Spleen (tissue), 7 donors: ENCODE data around the gene VWF.

ENCODE experiments used
- POLR2A ChIP-seq, 3 donors: fragments of 450-650 bp; IDR thresholded peaks; one replicate each; pipeline ENCODE4 v1.5.1; 2017; ENCODE audit warnings: antibody characterized with exemption in 3 of 3, mild to moderate bottlenecking in 1 of 3
- TF ChIP-seq, protein P1 (sequence below), 11 experiments: fragments of 200-600 bp in 7 of 11; fragments of 450-650 bp in 4 of 11; sonication (generic) in 4 of 11; IDR thresholded peaks in 8 of 11; conservative IDR thresholded peaks in 3 of 11; 1 replicate in 7 of 11; 2 replicates in 4 of 11; pipeline versions ENCODE4 v1.4.0 to v1.8.0; 2016 to 2021; ENCODE audit warnings: antibody characterized with exemption in 11 of 11, inconsistent platforms in 4 of 11, mild to moderate bottlenecking in 1 of 11
- donor health status: DM: no; HTN: no; CAD: no; lungs with moderate emphysema.
- donor health status: DM: no; HTN: no; CAD: no.
- donor health status: DM: no; HTN: no; CAD: no.

DNA sequence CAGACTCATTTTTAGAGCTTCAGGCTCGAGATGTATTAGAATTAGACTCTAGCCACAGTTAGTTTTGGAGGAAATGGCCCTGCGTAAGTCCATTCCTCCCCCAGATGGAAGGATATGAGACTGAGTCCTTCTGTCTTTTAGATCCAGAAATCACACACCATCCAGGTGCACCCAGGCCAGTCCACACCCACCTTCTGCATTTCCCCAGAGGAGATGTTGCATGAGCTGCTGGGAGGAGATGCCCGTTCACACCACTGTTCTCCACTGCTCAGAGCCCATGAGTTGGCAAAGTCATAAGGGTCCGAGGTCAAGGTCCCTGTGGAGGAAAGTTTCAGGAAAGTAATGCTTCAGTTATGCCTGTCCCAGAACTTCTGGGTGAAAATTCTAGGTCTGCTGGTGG is 29.2 kb downstream of the VWF start:
- TF ChIP-seq, protein P1, sequence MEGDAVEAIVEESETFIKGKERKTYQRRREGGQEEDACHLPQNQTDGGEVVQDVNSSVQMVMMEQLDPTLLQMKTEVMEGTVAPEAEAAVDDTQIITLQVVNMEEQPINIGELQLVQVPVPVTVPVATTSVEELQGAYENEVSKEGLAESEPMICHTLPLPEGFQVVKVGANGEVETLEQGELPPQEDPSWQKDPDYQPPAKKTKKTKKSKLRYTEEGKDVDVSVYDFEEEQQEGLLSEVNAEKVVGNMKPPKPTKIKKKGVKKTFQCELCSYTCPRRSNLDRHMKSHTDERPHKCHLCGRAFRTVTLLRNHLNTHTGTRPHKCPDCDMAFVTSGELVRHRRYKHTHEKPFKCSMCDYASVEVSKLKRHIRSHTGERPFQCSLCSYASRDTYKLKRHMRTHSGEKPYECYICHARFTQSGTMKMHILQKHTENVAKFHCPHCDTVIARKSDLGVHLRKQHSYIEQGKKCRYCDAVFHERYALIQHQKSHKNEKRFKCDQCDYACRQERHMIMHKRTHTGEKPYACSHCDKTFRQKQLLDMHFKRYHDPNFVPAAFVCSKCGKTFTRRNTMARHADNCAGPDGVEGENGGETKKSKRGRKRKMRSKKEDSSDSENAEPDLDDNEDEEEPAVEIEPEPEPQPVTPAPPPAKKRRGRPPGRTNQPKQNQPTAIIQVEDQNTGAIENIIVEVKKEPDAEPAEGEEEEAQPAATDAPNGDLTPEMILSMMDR (IDR thresholded peaks at IDR 0.05 in 8 of 11, conservative IDR thresholded peaks at IDR 0.05 in 3 of 11): no peak
- TF ChIP-seq POLR2A (IDR thresholded peaks at IDR 0.05): no peak
